Right lobe of liver (tissue), 6 donors: Measurements from ENCODE around the gene EXOC4. TPM values are rescaled to one million over a fixed set of nuclear protein-coding genes. Genes with fewer than 3 reads are reported as not detected.
"Not testable (repeated sequence)": the region's sequence is repeated elsewhere in the genome, so short reads cannot be mapped to it uniquely, and the experiment has no call there.

Source experiments
- ATAC-seq, 4 donors: fragments of 200-7000 bp; cut with Tn5 transposase; one replicate each; pipeline ENCODE4 v1.9.1; 2020; ENCODE audit warnings: mild to moderate bottlenecking in 4 of 4, moderate library complexity in 4 of 4
- DNase-seq, 3 donors: peaks; one replicate each; pipeline ENCODE4 v3.0.0-alpha.2; 2020
- H3K27ac ChIP-seq, 3 donors: fragments of 200-600 bp; one replicate each; pipeline ENCODE4 v1.8.0; 2022
- H3K27me3 ChIP-seq, 2 donors: fragments of 200-600 bp; one replicate each; pipeline ENCODE4 v1.8.0; 2022
- H3K36me3 ChIP-seq, 4 donors: fragments of 200-600 bp; sonication (generic) in 1 of 4; one replicate each; pipeline versions ENCODE4 v1.5.1 to v1.8.0; 2017 to 2022; ENCODE audit warnings: control low read depth in 1 of 4
- H3K4me1 ChIP-seq, 4 donors: fragments of 200-600 bp; sonication (generic) in 1 of 4; one replicate each; pipeline versions ENCODE4 v1.5.1 to v1.8.0; 2017 to 2022; ENCODE audit warnings: control low read depth in 1 of 4
- H3K4me3 ChIP-seq, 3 donors: fragments of 200-600 bp; one replicate each; pipeline ENCODE4 v1.8.0; 2022
- H3K9me3 ChIP-seq, 4 donors: fragments of 200-600 bp; sonication (generic) in 1 of 4; one replicate each; pipeline versions ENCODE4 v1.5.1 to v1.8.0; 2017 to 2022; ENCODE audit warnings: control low read depth in 1 of 4
- CTCF ChIP-seq, 4 donors: fragments of 200-600 bp in 3 of 4; fragments of 450-650 bp in 1 of 4; IDR thresholded peaks; one replicate each; pipeline versions ENCODE4 v1.5.1 to v1.8.0; 2016 to 2022; ENCODE audit warnings: antibody characterized with exemption in 4 of 4, mild to moderate bottlenecking in 2 of 4
- POLR2A ChIP-seq: fragments of 450-650 bp; IDR thresholded peaks from one replicate; pipeline ENCODE4 v1.6.1; 2017; ENCODE audit warnings: antibody characterized with exemption, mild to moderate bottlenecking
- WGBS: methylation state at CpG from one replicate; pipeline ENCODE4 v1.1.6; 2018; ENCODE audit warnings: low coverage, low lambda C conversion rate; ENCODE audit not compliant: insufficient coverage; ENCODE audit errors: missing lambda C conversion rate; 5-methylcytosine and 5-hydroxymethylcytosine counted together
- intact Hi-C, 2 donors: fragments of 100-400 bp; cut with DNase I; formaldehyde crosslinking; loops; one replicate each; pipeline versions ENCODE4 v1.11.2 to v1.14.1; 2022
- total RNA-seq, 6 experiments: library from RNA; depleted of rRNA in 2 of 6; stranded (reverse); fragments of >200 nt in 2 of 6; fragmentation: NEBNext Ultra II Directional in 3 of 6; extraction: Animal tissue kit (Norgen Biotek cat#: 25700) in 3 of 6; gene quantifications; one replicate each; pipeline versions ENCODE4 v1.1.0 to v1.2.4, GENCODE V29; 2016 to 2023
- donor health status: DM: no; HTN: yes; CAD: no.
- donor health status: DM: no; HTN: no; CAD: no.
- donor health status: DM: no; HTN: no; CAD: no.
- donor health status: DM: no; HTN: yes; CAD: no.
- donor health status: DM: no; HTN: yes; CAD: no.

EXOC4 gene
- total RNA-seq, 6 experiments from 2014 or later = 23.7 to 33.5 (median 30.0) TPM

GRCh38 chr7:133775201-133775600, 522.3 kb downstream of the EXOC4 start:
- ATAC-seq (no peak), DNase-seq (no peak)
- Histone ChIP-seq H3K4me1 (no peaks in the 10 kb centered on the region), H3K4me3 (no peak overlapping the region), H3K9me3 (no peaks in the 10 kb centered on the region), H3K36me3 (no peaks in the 10 kb centered on the region), H3K27ac (no peak overlapping the region), H3K27me3 (no peaks in the 10 kb centered on the region)
- WGBS = 89% methylated on average over 4 of the region's 4 CpGs
- intact Hi-C loops = no loop called here
- TF ChIP-seq POLR2A = no peak
- no peak for TF ChIP-seq CTCF (IDR thresholded peaks at IDR 0.05)

GRCh38 chr7:133776266-133776665, 523.4 kb downstream of the EXOC4 start:
- ATAC-seq (no peak), DNase-seq (no peak)
- intact Hi-C loops = no loop called here
- Histone ChIP-seq H3K9me3 (no peaks in the 10 kb centered on the region), H3K4me1 (no peaks in the 10 kb centered on the region), H3K27me3 (no peaks in the 10 kb centered on the region), H3K27ac (no peak overlapping the region), H3K4me3 (no peak overlapping the region), H3K36me3 (no peaks in the 10 kb centered on the region)
- 97% methylated on average over 3 of the region's 3 CpGs for WGBS
- TF ChIP-seq CTCF (IDR thresholded peaks at IDR 0.05) = no peak
- no peak for TF ChIP-seq POLR2A

GRCh38 chr7:133777701-133778100, 524.8 kb downstream of the EXOC4 start:
- no peaks in the 10 kb centered on the region for H3K4me1 ChIP-seq
- intact Hi-C loops = no loop called here
- H3K27me3 ChIP-seq = no peaks in the 10 kb centered on the region
- H3K36me3 ChIP-seq = no peaks in the 10 kb centered on the region
- ATAC-seq (no peak), DNase-seq (no peak)
- no peaks in the 10 kb centered on the region for H3K9me3 ChIP-seq
- whole genome bisulfite sequencing = 94% methylated on average over 4 of the region's 4 CpGs
- no peak overlapping the region for H3K27ac ChIP-seq
- TF ChIP-seq CTCF (IDR thresholded peaks at IDR 0.05) (no peak), POLR2A (no peak)
- no peak overlapping the region for H3K4me3 ChIP-seq

GRCh38 chr7:133778472-133778871, 525.6 kb downstream of the EXOC4 start:
- no peaks in the 10 kb centered on the region for H3K4me1 ChIP-seq
- intact Hi-C loops = no loop called here
- H3K27me3 ChIP-seq = no peaks in the 10 kb centered on the region
- no peak for TF ChIP-seq CTCF (IDR thresholded peaks at IDR 0.05)
- no peak for TF ChIP-seq POLR2A
- H3K9me3 ChIP-seq = no peaks in the 10 kb centered on the region
- no peak overlapping the region for H3K4me3 ChIP-seq
- H3K27ac ChIP-seq = no peak overlapping the region
- DNase-seq (no peak), ATAC-seq (no peak)
- 84% methylated on average over 5 of the region's 5 CpGs for WGBS
- no peaks in the 10 kb centered on the region for H3K36me3 ChIP-seq

- intact Hi-C loops, H3K4me3 ChIP-seq, H3K27ac ChIP-seq, ATAC-seq, H3K9me3 ChIP-seq, H3K36me3 ChIP-seq, H3K4me1 ChIP-seq, H3K27me3 ChIP-seq, DNase-seq: not testable (repeated sequence)
- 100% methylated on average over 3 of the region's 4 CpGs for WGBS
Measured at GRCh38 chr7:133779538-133779937, 526.7 kb downstream of the EXOC4 start.
